ENCODE data around the gene SUPT3H. TPM values are rescaled to one million over a fixed set of nuclear protein-coding genes. Genes with fewer than 3 reads are reported as not detected.

SUPT3H gene
- total RNA-seq, 1 donor from 2014 or later: 2.9 TPM

- no peak for ATAC-seq
Measured at GRCh38 chr6:44780161-44780560, 597.6 kb downstream of the SUPT3H start.

GRCh38 chr6:44779130-44779826 is 598.5 kb downstream of the SUPT3H start:
- ATAC-seq: no peak

Other genes starting within 250 kb of the SUPT3H start
- gene RUNX2, start 49.6 kb downstream of the SUPT3H start, total RNA-seq: 2.5 TPM